ENCODE data around the gene FOXC2. TPM values are rescaled to one million over a fixed set of nuclear protein-coding genes. Genes with fewer than 3 reads are reported as not detected.

FOXC2 gene
- total RNA-seq, 1 experiment from 2014 or later: 14.9 TPM

DNA sequence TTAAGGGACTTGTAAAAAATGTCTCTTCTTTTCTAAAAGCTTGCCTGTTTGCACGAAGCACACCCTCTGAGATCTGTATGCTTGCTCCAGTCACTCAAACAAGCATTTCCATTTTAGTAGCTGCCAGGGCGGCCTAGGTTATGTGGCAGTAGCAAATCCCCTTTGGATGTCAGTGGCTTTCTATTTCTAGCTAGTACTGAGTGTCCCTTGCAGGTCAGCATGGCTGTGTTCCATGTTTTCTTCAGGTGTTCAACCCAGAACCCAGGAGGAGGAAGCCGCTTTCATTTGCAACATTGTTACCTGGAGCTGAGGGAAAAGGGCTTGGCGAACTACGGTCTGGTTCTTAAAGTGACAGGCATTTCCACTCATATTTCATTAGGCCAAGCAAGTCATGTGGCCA is 48.1 kb downstream of the FOXC2 start:
- ChIA-PET POLR2A (interaction anchor here (0.6 kb wide), 1 partner anchor 346 kb away, joined by 4 read pairs; no protein-coding TSS in a partner anchor), CTCF (no interaction called here)
- peaks cover 6% of the 10 kb centered on the region for H3K4me1 ChIP-seq (ENCODE audit: control insufficient read depth, insufficient read depth, low read length)
- no peak for TF ChIP-seq REST (IDR thresholded peaks at IDR 0.05; ENCODE audit: insufficient read depth in 1 of 2, low read depth in 2 of 2, low read length in 1 of 2)
- no peak for TF ChIP-seq POLR2AphosphoS5 (IDR thresholded peaks at IDR 0.05; ENCODE audit: low read depth, low read length)
- TF ChIP-seq CTCF (IDR thresholded peaks at IDR 0.05): no peak
- TF ChIP-seq TCF7L2 (IDR thresholded peaks at IDR 0.05; ENCODE audit: low read depth, low read length): no peak
- TF ChIP-seq SIN3A (IDR thresholded peaks at IDR 0.05; ENCODE audit: borderline replicate concordance, insufficient read depth, low read depth, low read length): no peak
- DNase-seq (ENCODE audit: low read depth, low spot score) (no peak), ATAC-seq (no peak)
- no peak overlapping the region for H3K4me3 ChIP-seq (ENCODE audit: low read depth in 2 of 2, low read length in 2 of 2)
- H3K27me3 ChIP-seq (ENCODE audit: control insufficient read depth, insufficient read depth, low read length): no peaks in the 10 kb centered on the region
- no TSS peak for BruUV-seq (replicated peaks)
- intact Hi-C loops (cut with micrococcal nuclease; ENCODE audit: unreplicated experiment) (no loop called here), in situ Hi-C loops (cut with HindIII; ENCODE audit: low pct_unique_long_range_greater_than_20kb, low sequenced_read_pairs) (no loop called here)
- no peaks in the 10 kb centered on the region for H3K36me3 ChIP-seq (ENCODE audit: control insufficient read depth, insufficient read depth, low read length)
- H3K27ac ChIP-seq (ENCODE audit: low read length): no peak overlapping the region
- H3K9me3 ChIP-seq (ENCODE audit: control insufficient read depth, insufficient read depth, low read depth, low read length): no peaks in the 10 kb centered on the region

- Histone ChIP-seq H3K36me3 (ENCODE audit: control insufficient read depth, insufficient read depth, low read length) (no peaks in the 10 kb centered on the region), H3K27me3 (ENCODE audit: control insufficient read depth, insufficient read depth, low read length) (no peaks in the 10 kb centered on the region), H3K4me1 (ENCODE audit: control insufficient read depth, insufficient read depth, low read length) (peaks cover 6% of the 10 kb centered on the region), H3K9me3 (ENCODE audit: control insufficient read depth, insufficient read depth, low read depth, low read length) (no peaks in the 10 kb centered on the region), H3K4me3 (ENCODE audit: low read depth in 2 of 2, low read length in 2 of 2) (no peak overlapping the region), H3K27ac (ENCODE audit: low read length) (no peak overlapping the region)
- ATAC-seq (no peak), DNase-seq (ENCODE audit: low read depth, low spot score) (no peak)
- BruUV-seq (replicated peaks): no TSS peak
- TF ChIP-seq SIN3A (IDR thresholded peaks at IDR 0.05; ENCODE audit: borderline replicate concordance, insufficient read depth, low read depth, low read length) (no peak), TCF7L2 (IDR thresholded peaks at IDR 0.05; ENCODE audit: low read depth, low read length) (no peak), REST (IDR thresholded peaks at IDR 0.05; ENCODE audit: insufficient read depth in 1 of 2, low read depth in 2 of 2, low read length in 1 of 2) (no peak), CTCF (IDR thresholded peaks at IDR 0.05) (no peak), POLR2AphosphoS5 (IDR thresholded peaks at IDR 0.05; ENCODE audit: low read depth, low read length) (no peak)
- ChIA-PET POLR2A (no interaction called here), CTCF (no interaction called here)
- in situ Hi-C loops (cut with HindIII; ENCODE audit: low pct_unique_long_range_greater_than_20kb, low sequenced_read_pairs) (no loop called here), intact Hi-C loops (cut with micrococcal nuclease; ENCODE audit: unreplicated experiment) (no loop called here)
Measured at GRCh38 chr16:86616906-86617305, 50.3 kb downstream of the FOXC2 start.

Data from Panc1 (cell line).